ENCODE data around the gene KRTAP10-1. TPM values are rescaled to one million over a fixed set of nuclear protein-coding genes. Genes with fewer than 3 reads are reported as not detected.
A peak's percentile ranks its signal among the peaks of the same experiment; 100 is the strongest.

Gene KRTAP10-1
- total RNA-seq, 1 experiment from 2014 or later = not detected

- ChIA-PET CTCF (no interaction called here), POLR2A (ENCODE audit: unreplicated experiment) (no interaction called here)
- ATAC-seq (no peak), DNase-seq (no peak)
- H3K4me1 ChIP-seq (ENCODE audit: insufficient read depth, low read length) = no peaks in the 10 kb centered on the region
- no peak overlapping the region for H3K27ac ChIP-seq (ENCODE audit: low read length)
- intact Hi-C loops (cut with micrococcal nuclease) = no loop called here
- no peak overlapping the region for H3K4me3 ChIP-seq (ENCODE audit: low read length)
- no peaks in the 10 kb centered on the region for H3K27me3 ChIP-seq (ENCODE audit: low read length)
- no peaks in the 10 kb centered on the region for H4K20me1 ChIP-seq (ENCODE audit: low read length)
- H3K36me3 ChIP-seq (ENCODE audit: low read depth, low read length) = no peaks in the 10 kb centered on the region
- no TSS peak for BruUV-seq (replicated peaks)
- H2AFZ ChIP-seq (ENCODE audit: low read length) = no peak overlapping the region
- TF ChIP-seq CTCF (conservative IDR thresholded peaks at IDR 0.05; ENCODE audit: low read depth, low read length) (no peak), EZH2phosphoT487 (IDR thresholded peaks at IDR 0.05; ENCODE audit: borderline replicate concordance, low read length) (no peak)
- no peak overlapping the region for H3K9ac ChIP-seq (ENCODE audit: low read length)
- H3K9me2 ChIP-seq (replicated peaks; ENCODE audit: low read length) = no peaks in the 10 kb centered on the region
- H3K9me3 ChIP-seq (ENCODE audit: low read length) = no peaks in the 10 kb centered on the region
- no peak overlapping the region for H3K4me2 ChIP-seq (ENCODE audit: low read length)
- H3F3A ChIP-seq (ENCODE audit: low read length, unreplicated experiment) = no peaks in the 10 kb centered on the region
- H3K79me2 ChIP-seq (ENCODE audit: low read length) = no peaks in the 10 kb centered on the region
Measured at GRCh38 chr21:44518686-44519085, 21.3 kb downstream of the KRTAP10-1 start.

- no peaks in the 10 kb centered on the region for H3K27me3 ChIP-seq (ENCODE audit: low read length)
- no peak overlapping the region for H3K4me3 ChIP-seq (ENCODE audit: low read length)
- DNase-seq (no peak), ATAC-seq (no peak)
- no peak overlapping the region for H3K27ac ChIP-seq (ENCODE audit: low read length)
- no peaks in the 10 kb centered on the region for H3K4me1 ChIP-seq (ENCODE audit: insufficient read depth, low read length)
- intact Hi-C loops (cut with micrococcal nuclease) = no loop called here
- H3F3A ChIP-seq (ENCODE audit: low read length, unreplicated experiment) = no peaks in the 10 kb centered on the region
- no peaks in the 10 kb centered on the region for H3K9me3 ChIP-seq (ENCODE audit: low read length)
- no peaks in the 10 kb centered on the region for H4K20me1 ChIP-seq (ENCODE audit: low read length)
- ChIA-PET POLR2A (ENCODE audit: unreplicated experiment) (no interaction called here), CTCF (interaction anchor here (0.6 kb wide), 1 partner anchor 159 kb away, joined by 5 read pairs; no protein-coding TSS in a partner anchor)
- H3K9me2 ChIP-seq (replicated peaks; ENCODE audit: low read length) = no peaks in the 10 kb centered on the region
- H3K36me3 ChIP-seq (ENCODE audit: low read depth, low read length) = no peaks in the 10 kb centered on the region
- no peak overlapping the region for H2AFZ ChIP-seq (ENCODE audit: low read length)
- BruUV-seq (replicated peaks) = TSS peak; percentile 7
- no peaks in the 10 kb centered on the region for H3K79me2 ChIP-seq (ENCODE audit: low read length)
- no peak overlapping the region for H3K4me2 ChIP-seq (ENCODE audit: low read length)
- TF ChIP-seq EZH2phosphoT487 (IDR thresholded peaks at IDR 0.05; ENCODE audit: borderline replicate concordance, low read length) = no peak
- TF ChIP-seq EZH2 (IDR thresholded peaks at IDR 0.05; ENCODE audit: low read length, unreplicated experiment) = no peak
- H3K9ac ChIP-seq (ENCODE audit: low read length) = no peak overlapping the region
Measured at GRCh38 chr21:44517175-44517899, 22.7 kb downstream of the KRTAP10-1 start.

- Histone ChIP-seq H3K4me3 (ENCODE audit: low read length) (no peak overlapping the region), H3K9ac (ENCODE audit: low read length) (no peak overlapping the region), H3K4me2 (ENCODE audit: low read length) (no peak overlapping the region), H3K9me3 (ENCODE audit: low read length) (no peaks in the 10 kb centered on the region), H3K79me2 (ENCODE audit: low read length) (no peaks in the 10 kb centered on the region), H3K9me2 (replicated peaks; ENCODE audit: low read length) (no peaks in the 10 kb centered on the region), H3K4me1 (ENCODE audit: insufficient read depth, low read length) (no peaks in the 10 kb centered on the region), H3K27me3 (ENCODE audit: low read length) (no peaks in the 10 kb centered on the region), H3K36me3 (ENCODE audit: low read depth, low read length) (no peaks in the 10 kb centered on the region), H2AFZ (ENCODE audit: low read length) (no peak overlapping the region), H4K20me1 (ENCODE audit: low read length) (no peaks in the 10 kb centered on the region), H3F3A (ENCODE audit: low read length, unreplicated experiment) (no peaks in the 10 kb centered on the region), H3K27ac (ENCODE audit: low read length) (no peak overlapping the region)
- no peak for TF ChIP-seq CTCF (conservative IDR thresholded peaks at IDR 0.05; ENCODE audit: low read depth, low read length)
- TF ChIP-seq EZH2 (IDR thresholded peaks at IDR 0.05; ENCODE audit: low read length, unreplicated experiment) = no peak
- TF ChIP-seq EZH2phosphoT487 (IDR thresholded peaks at IDR 0.05; ENCODE audit: borderline replicate concordance, low read length) = no peak
- DNase-seq (no peak), ATAC-seq (no peak)
- intact Hi-C loops (cut with micrococcal nuclease) = no loop called here
- no TSS peak for BruUV-seq (replicated peaks)
- ChIA-PET POLR2A (ENCODE audit: unreplicated experiment) (no interaction called here), CTCF (no interaction called here)
Measured at GRCh38 chr21:44516828-44517174, 23.2 kb downstream of the KRTAP10-1 start.
